ENCODE measurements around the gene RDH14. TPM values are rescaled to one million over a fixed set of nuclear protein-coding genes. Genes with fewer than 3 reads are reported as not detected.

The RDH14 gene
- total RNA-seq, 4 donors from 2014 or later: 34.3 to 58.3 (median 44.4) TPM

DNA sequence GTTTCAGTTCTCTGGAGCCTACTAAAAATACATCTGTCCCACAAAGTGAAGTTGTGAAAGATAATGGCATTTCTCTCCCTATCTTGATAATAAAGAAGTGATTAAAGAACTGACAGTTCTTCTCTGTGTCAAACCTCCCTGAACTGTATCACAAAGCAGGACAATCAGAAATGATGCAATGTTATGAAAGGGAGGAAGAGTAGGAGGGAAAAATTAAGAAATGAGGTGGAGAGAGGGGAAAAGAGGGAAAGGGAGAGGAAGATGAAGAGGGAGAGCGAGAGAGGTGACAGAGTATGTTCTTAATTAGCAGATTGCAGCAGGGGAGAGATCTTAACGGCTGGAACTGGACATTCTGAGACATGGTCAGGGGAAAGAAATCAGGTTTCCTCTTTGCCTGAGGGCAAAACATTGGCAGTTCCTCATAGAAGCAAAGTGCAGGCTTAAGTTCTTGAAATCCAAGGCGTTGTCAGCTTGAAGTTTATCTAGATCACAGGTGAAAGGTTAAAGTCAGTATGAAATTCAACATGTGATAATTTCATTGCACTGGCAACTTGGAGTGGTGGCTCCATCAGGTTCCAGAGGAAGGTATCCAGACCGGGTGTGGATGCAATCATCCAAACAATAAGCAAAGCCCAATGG lies 54.6 kb downstream of the RDH14 start:
- Histone ChIP-seq H3K4me3 (replicated peaks in 1 of 3) (no peak overlapping the region), H3K27ac (no peak overlapping the region), H3K4me1 (no peaks in the 10 kb centered on the region), H3K27me3 (no peaks in the 10 kb centered on the region), H3K9me3 (no peaks in the 10 kb centered on the region), H3K36me3 (no peaks in the 10 kb centered on the region)
- intact Hi-C loops (cut with DNase I): no loop called here
- TF ChIP-seq POLR2A (IDR thresholded peaks at IDR 0.05): no peak
- TF ChIP-seq, protein P1, sequence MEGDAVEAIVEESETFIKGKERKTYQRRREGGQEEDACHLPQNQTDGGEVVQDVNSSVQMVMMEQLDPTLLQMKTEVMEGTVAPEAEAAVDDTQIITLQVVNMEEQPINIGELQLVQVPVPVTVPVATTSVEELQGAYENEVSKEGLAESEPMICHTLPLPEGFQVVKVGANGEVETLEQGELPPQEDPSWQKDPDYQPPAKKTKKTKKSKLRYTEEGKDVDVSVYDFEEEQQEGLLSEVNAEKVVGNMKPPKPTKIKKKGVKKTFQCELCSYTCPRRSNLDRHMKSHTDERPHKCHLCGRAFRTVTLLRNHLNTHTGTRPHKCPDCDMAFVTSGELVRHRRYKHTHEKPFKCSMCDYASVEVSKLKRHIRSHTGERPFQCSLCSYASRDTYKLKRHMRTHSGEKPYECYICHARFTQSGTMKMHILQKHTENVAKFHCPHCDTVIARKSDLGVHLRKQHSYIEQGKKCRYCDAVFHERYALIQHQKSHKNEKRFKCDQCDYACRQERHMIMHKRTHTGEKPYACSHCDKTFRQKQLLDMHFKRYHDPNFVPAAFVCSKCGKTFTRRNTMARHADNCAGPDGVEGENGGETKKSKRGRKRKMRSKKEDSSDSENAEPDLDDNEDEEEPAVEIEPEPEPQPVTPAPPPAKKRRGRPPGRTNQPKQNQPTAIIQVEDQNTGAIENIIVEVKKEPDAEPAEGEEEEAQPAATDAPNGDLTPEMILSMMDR (IDR thresholded peaks at IDR 0.05): no peak
- no peak for DNase-seq
- 66 to 70% methylated on average over 4 of the region's 4 CpGs for WGBS, 2 donors

Small RNA genes lying within 50 kb of the gene (small RNA-seq; reads per million reads assigned to genes)
- gene RNU6-1215P: not detected

Other genes starting within 250 kb of the RDH14 start
- gene NT5C1B, start 28.9 kb upstream of the RDH14 start, total RNA-seq: under 1 TPM in 1 of 4 donors, not detected in 3; 0.13 TPM